ENCODE results near the gene CCL18.
"Not testable (repeated sequence)": the region's sequence is repeated elsewhere in the genome, so short reads cannot be mapped to it uniquely, and the experiment has no call there.

CCL18 gene

DNA sequence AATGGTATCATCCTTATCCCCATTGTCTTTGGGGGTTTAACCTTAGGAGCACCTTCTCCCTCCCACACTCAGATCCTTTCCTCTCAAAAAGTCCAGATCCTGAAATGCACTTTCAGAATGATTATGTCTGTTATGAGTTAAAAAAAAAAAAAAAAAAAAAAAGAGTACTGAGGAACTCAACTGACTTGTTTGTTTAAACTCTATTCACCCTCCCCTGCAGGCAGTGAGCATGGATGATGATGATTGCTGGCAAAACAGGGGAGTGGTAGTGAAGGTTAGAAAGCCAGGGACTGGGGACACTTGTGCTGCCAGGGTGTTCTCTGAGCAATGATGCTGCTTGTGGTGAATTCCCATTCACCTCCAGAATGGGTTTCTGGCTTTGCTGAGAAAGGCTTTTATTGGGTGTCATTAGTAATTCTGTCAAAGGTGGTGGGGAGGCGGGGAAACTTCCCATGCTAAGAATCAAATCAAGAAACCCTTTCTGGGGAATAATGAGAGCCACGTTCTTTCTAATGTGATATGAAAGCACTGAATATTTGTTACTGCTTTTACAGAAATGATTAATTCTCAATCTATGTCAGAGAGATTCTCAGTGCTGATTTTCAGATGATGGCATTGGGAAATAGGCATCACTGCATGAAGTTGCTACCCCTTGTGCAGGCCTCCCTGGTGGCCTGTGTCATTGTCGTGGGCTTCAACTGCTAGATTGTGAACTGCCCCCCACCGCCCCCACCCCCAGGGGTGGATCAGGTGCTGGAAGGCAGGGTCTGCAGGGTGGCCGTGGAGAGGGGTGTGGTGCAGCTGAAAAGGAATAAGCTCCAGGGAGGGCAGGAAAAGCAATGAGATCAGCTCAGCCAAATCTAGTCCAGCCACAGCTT is 53.7 kb downstream of the CCL18 start:
- no peak overlapping the region for H3K4me3 ChIP-seq (ENCODE audit: control insufficient read depth, low read depth, low read length)
- DNase-seq (ENCODE audit: low read depth): no peak
- TF ChIP-seq CTCF (conservative IDR thresholded peaks at IDR 0.05; ENCODE audit: control insufficient read depth, insufficient read depth, low read depth, low read length): no peak

DNA sequence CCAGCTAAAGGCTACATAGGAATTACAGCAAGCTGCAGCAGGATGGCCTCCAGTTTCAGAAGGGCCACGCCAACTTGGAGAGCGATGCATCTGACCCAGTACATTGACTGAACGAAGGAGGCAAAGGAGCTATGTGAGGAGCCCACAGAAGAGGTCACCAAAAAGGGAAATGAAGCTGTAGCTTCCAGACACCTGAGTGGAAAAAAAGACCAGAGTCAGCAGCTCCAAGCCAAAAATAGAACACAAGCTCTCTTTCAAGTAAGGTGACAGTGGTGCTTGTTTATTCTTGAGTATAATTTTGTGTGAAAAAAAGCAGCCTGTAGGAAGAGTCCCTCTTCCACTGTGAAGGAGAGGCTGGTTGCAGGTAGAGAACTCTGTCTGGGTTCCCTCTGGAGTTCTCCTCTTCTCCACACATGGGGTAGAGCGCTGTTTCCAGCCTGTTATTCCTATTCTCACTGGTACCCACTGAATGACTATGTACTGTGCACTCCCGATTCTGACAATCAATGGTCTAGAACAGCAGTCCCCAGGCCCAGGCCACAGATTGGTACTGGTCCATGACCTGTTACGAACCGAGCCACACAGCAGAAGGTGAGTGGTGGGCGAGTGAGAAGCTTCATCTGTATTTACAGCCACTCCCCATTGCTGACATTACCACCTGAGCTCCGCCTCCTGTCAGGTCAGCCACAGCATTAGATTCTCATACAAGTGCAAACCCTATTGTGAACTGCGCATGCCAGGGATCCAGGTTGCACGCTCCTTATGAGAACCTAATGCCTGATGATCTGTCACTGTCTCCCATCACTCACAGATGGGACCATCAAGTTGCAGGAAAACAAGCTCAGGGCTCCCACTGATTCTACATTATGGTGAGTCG is 54.6 kb downstream of the CCL18 start:
- DNase-seq (ENCODE audit: low read depth): no peak

DNA sequence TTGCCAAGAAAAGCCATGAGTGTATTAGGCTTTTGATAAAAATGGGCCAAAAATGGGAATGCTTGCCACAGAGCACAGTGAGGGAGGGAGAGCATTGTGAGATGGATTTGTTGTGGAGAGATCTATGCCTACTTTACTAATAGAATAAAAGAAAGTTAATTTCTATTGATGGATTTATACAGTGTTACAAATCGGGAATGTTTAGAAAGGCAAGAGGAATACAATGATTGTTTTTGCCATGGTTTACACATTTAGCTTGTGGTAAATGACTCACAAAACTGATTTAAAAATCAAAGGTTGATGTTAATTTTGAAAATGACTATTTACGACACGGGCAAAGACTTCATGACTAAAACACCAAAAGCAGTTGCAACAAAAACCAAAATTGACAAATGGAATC is 56.1 kb downstream of the CCL18 start:
- H3K4me3 ChIP-seq (ENCODE audit: control insufficient read depth, low read depth, low read length): no peak overlapping the region
- TF ChIP-seq CTCF (conservative IDR thresholded peaks at IDR 0.05; ENCODE audit: control insufficient read depth, insufficient read depth, low read depth, low read length): no peak
- DNase-seq (ENCODE audit: low read depth): no peak

More for the DNA sequence above, 54.6 kb downstream of the CCL18 start:
- no peak for TF ChIP-seq CTCF (conservative IDR thresholded peaks at IDR 0.05; ENCODE audit: control insufficient read depth, insufficient read depth, low read depth, low read length)
- no peak overlapping the region for H3K4me3 ChIP-seq (ENCODE audit: control insufficient read depth, low read depth, low read length)

GRCh38 chr17:36121099-36121498 is 57.0 kb downstream of the CCL18 start:
- H3K4me3 ChIP-seq (ENCODE audit: control insufficient read depth, low read depth, low read length); DNase-seq (ENCODE audit: low read depth): not testable (repeated sequence)
